SK-N-SH treated with all-trans-retinoic acid at 6 μM for 48 hours (cell line): ENCODE results near the gene NFIA.

Experiments
- ARNTL ChIP-seq: fragments of 450-650 bp; formaldehyde crosslinking; IDR thresholded peaks from 2 replicates; pipeline ENCODE4 v1.5.0; 2020; ENCODE audit warnings: low read depth, mild to moderate bottlenecking, moderate library complexity, borderline replicate concordance
- CREB5 ChIP-seq: fragments of 250-450 bp; sonication (Bioruptor Pico); IDR thresholded peaks from 2 replicates; pipeline ENCODE4 v1.5.1; 2020; ENCODE audit warnings: low read depth, mild to moderate bottlenecking, moderate library complexity
- CSDC2 ChIP-seq: fragments of 250-450 bp; sonication (Bioruptor Pico); IDR thresholded peaks from 2 replicates; pipeline ENCODE4 v1.5.0; 2020; ENCODE audit warnings: mild to moderate bottlenecking, moderate library complexity
- ESRRG ChIP-seq: fragments of 250-450 bp; sonication (Bioruptor Pico); IDR thresholded peaks from 2 replicates; pipeline ENCODE4 v1.6.1; 2021; ENCODE audit warnings: mild to moderate bottlenecking
- PATZ1 ChIP-seq: fragments of 250-450 bp; sonication (Bioruptor Pico); IDR thresholded peaks from 2 replicates; pipeline ENCODE4 v1.8.0; 2020; ENCODE audit warnings: mild to moderate bottlenecking, moderate library complexity, borderline replicate concordance
- SNAI2 ChIP-seq: fragments of 250-450 bp; sonication (Bioruptor Pico); IDR thresholded peaks from 2 replicates; pipeline ENCODE4 v1.5.0; 2020; ENCODE audit warnings: mild to moderate bottlenecking, moderate library complexity
- TSHZ2 ChIP-seq: fragments of 250-450 bp; sonication (Bioruptor Pico); IDR thresholded peaks from 2 replicates; pipeline ENCODE4 v1.5.0; 2020; ENCODE audit warnings: mild to moderate bottlenecking, moderate library complexity
- ZC3H10 ChIP-seq: fragments of 250-450 bp; sonication (Bioruptor Pico); IDR thresholded peaks from 2 replicates; pipeline ENCODE4 v1.5.1; 2021; ENCODE audit warnings: mild to moderate bottlenecking, moderate library complexity
- ZNF70 ChIP-seq: fragments of 450-650 bp; formaldehyde crosslinking; IDR thresholded peaks from 2 replicates; pipeline ENCODE4 v1.5.0; 2020; ENCODE audit warnings: mild to moderate bottlenecking, moderate library complexity

- TF ChIP-seq ARNTL (CRISPR knock-in tag): no peak
- TF ChIP-seq ZC3H10 (CRISPR knock-in tag): no peak
- no peak for TF ChIP-seq ESRRG (CRISPR knock-in tag)
- TF ChIP-seq TSHZ2 (CRISPR knock-in tag): no peak
- no peak for TF ChIP-seq CREB5
- no peak for TF ChIP-seq CSDC2 (CRISPR knock-in tag)
- TF ChIP-seq PATZ1 (CRISPR knock-in tag): no peak
- no peak for TF ChIP-seq SNAI2 (CRISPR knock-in tag)
- TF ChIP-seq ZNF70 (CRISPR knock-in tag): no peak
These were observed 207.1 kb downstream of the NFIA start for GRCh38 chr1:61289232-61290098.
